Activated CD4-positive, alpha-beta T cell treated with anti-CD3 and anti-CD28 coated beads, Interleukin-2, Interleukin-6, amounts not matched to agents 100 ng/mL and 50 ng/mL, durations not matched to agents 16 hours and 8 hours (primary cell): ENCODE data around the gene DGCR8.

Source experiments
- DNase-seq: peaks from one replicate; pipeline ENCODE4 v3.0.0-alpha.2; 2020

The DGCR8 gene

DNA sequence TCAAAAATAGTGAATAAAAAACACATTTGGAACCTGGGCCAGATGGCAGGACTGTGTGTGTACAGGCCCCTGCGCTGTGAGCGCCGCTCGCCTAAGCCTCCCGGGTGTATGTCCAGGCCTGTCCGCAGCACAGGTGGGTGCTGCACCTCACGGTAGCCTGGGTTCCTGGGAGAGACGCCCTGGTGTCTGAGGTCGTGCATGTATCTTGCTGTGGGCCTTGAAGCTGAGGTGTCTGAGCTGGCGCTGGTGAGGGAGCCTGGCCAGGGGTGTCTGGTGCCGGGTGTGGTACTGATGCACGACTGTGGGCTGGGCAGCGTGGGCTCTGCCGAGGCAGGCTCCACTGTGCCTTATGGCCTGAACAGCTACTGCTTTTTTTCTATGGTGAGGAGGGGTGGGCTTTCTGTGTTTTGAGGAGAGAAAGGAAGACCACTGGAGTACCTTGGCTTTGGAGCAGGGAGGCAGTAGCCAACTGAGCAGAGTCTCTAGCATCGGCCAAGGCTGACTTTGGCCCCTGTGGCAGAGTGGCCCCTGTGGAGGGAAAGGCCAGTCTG, 47.4 kb downstream of the DGCR8 start:
- no peak for DNase-seq

DNA sequence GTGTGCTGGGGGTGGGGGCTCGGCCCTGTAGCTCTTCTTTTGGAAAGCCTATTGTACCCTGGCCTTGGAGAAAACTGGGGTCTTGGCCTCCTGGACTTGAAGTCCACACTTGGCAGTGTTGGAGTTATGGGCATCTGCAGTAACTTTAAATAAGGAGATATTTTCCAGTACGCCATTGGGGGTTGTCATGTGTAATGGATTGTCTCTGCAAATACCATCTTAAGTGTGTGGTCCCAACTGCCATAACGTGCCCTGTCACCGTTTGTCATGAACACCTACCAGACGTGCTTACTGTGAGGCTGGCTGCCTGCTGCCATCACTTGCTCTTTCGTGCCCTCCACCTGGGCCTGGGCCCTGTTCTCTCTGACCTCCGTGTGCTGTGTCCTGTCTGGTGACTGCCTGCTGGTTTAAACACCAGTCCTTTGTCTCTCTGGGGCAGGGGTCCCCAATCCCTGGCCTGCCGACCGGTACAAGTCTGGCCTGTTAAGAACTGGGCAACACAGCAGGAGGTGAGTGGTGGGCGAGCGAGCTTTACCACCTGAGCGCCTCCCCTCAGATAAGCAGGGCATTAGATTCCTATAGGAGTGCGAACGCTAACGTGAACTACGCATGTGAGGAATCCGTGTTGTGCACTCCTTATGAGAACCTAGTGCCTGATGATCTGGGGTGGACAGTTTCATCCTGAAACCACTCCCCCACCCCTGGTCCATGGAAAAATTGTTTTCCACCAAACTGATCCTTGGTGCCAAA, 48.0 kb downstream of the DGCR8 start:
- DNase-seq: no peak

DNA sequence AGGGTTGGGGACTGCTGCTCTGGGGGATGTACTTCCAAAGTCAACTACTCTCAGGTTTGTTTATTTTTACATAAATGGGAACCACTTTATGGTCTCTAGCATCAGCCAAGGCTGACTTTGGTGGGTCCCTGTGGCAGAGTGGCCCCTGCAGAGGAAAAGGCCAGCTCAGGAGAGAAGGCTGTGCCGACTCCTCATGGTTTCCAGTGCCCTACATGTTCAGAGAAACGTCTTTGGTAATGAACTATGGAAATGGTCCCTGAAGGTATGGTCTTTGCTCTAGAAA, 48.5 kb downstream of the DGCR8 start:
- no peak for DNase-seq

DNA sequence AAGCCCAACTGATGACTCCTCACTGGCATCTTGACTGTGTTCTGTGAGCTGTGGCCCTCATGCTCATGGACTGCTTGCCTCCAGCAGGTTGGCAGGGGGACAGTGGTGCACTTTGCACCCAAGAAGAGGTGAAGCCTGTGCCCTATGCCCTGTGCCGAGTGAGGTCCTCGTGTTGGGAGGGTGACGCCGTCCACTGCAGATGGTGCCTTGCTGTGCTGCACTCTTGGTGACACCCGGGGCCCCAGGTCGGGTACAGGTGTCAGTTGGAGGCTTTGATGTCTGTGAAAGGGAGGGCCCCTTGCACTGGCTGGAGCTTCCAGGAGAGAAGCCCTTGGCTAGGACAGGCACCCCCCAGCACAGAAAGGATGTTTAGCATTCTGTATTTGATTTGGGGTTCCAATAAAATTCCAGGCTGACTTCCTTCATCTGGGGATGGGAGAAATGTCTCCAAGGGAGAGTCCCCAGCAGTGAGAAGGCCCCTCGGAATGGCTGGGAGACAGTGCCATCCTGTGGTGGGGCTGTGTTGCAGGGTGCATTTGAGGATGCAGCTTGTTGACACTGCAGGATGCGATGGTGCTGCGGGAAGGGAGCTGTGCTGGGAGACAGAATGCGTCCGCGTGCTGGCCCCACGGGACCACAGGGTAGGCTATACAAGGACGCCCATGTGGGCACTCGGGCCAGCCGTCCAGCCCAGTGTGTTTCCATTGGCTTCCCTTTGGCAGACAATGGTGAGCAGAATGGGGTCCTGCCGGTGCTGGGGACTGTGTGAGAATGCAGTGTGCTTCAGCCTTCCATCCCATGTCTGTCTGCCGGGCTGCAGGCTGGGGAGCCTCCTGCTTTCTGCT, 49.1 kb downstream of the DGCR8 start:
- DNase-seq: peak; percentile 48

DNA sequence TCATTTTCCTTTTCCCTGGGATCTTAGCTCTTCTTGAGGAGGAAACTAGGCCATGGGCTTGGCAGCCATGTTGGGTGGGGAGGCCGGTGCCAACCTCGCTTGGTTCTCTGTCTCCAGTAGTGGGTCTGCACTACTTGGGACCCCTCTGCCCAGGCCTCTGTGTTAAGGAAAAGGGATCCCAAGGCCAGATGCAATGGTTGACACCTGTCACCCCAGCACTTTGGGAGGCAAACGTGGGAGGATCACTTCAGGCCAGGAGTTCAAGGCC, 49.6 kb downstream of the DGCR8 start:
- no peak for DNase-seq

DNA sequence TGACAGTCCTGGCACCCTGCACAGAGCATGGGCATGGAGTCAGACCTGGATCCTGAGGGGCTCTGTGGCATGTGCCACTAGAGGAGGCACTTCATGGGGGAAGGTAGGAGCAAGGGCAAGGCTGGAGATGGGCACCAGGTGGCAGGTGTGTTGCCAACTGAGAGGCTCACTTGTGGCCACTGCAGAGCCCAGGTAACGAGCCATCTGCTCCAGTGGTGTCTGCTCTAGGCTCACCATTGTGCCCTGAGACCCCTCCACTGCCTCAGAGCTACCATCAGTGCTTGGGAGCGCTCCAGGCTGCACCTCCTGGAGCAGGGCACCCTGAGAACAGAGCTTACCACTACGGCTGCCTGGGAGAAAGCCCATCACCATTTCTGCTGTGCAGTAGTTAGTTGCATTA, 50.3 kb downstream of the DGCR8 start:
- no peak for DNase-seq

DNA sequence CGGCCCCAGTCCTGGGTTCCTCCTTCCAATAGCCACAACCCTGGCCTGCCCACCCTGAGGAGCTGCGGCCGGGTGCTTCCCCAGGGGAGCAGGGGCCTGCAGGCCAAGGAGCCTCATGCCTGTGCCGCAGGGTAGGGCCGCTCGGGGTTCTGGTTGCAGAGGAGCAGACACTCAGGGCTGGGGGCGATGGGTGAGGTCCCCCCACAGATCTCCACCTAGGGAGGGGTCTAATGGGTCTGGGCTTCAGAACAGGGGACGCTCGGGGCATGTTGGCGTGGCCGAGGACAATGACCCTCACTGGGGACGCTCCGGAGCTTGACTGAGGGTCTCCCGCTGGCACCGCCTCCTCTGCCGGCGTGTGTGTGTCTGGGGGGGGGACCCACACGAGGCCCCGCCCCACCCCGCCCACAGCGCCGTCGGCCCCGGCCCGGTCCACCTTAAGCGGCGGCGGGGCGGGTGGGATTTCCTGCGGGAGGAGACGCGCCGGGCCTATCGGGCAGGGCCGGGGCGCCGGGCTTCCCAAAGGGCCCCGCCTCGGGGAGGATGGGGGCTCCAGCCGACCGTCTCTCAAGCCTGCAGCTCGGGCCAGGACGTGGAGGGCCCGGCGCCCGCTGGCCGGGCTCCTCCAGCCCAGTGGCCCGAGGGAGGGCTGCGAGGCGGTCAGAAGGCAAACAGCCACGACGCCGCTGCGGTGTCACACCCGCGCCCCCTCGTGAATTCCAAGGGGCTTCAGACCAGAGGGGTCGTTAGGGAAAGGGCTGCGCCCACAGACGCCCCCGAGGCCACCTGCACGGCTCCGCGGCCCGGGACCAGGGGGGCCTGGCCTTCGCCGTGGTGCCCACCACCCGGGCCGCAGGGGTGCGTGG, 50.9 kb downstream of the DGCR8 start:
- DNase-seq: peak; percentile 85

DNA sequence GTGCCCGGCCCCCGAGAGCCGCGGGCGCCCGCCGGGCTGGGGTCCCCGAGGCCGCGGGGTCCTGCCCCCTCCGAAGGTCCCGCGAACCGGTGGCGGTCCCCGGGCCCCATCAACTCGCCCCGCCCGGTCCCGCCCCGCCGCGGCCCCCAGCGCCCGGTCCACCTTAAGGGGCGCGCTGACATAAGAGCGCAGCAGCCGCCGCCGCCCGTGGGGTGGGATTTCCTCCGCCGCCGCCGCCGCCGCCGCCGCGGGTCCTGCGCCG, 51.5 kb downstream of the DGCR8 start, which contains the start of gene ZDHHC8:
Gene ZDHHC8, plus strand, starts transcription at position 208 of the 262 bp plus-strand sequence. CDS start 144 bp downstream, outside the sequence.
- peak; percentile 41 for DNase-seq

DNA sequence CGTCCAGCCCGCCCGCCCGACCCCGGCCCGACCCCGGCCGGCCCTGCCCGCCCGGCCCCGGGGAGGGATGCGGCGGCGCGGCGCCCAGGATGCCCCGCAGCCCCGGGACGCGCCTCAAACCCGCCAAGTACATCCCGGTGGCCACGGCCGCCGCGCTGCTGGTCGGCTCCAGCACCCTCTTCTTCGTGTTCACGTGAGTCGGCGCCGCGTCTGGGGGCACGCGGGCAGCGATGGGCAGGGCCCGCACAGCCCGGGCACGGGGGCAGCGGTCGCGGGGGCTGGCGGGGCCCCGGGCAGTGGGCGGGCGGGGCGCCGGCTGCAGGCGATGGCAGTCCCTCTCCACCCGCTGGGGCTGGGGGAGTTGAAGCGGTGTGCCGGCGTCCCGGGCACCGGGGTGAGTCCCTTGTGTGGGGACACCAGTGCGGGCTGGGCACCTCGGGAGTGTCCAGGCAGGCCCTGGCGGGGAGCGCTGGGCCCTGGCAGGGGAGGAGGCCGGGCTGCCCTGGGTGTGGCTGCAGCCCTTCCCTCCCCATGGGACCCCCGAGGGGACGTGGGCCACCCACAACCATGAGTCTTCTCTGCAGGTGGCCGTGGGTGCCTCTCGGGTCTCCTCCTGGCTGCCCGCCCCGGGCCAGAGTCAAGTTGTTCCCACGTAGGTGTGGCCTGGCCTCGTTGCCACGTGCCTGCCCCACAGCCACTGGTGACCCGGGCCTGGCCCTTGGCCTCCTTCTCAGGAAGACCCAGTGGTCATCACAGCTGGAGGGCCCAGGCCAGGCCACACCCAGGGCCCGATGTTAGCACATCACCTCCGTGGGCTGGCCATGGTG, 52.0 kb downstream of the DGCR8 start:
- no peak for DNase-seq

DNA sequence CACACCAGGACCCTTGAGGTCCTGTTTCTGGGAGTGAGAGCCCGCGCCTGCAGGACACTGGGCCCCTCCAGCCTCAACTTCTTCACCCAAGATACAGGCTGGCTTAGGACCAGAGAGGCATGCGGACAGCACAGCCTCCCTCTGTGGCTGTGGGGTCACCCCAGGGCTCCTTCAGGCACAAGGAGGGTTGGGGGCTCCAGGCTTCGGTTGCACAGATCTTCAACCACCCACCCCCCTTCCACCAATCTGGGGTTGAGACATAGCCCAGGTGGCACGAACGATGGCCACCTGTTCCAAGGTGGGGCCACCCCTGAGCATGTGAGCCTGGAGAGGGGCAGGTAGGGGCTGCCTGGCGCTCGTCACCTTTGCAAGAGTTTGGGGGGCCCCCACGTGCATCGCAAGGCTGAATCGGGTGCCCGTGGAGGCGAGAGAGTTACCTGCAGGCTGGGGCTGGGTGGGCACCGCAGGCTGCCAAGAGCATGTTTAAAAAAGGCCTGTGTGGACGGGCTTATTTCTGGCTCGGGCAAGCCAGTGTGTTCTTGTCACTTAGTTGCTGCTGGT, 52.7 kb downstream of the DGCR8 start:
- DNase-seq: no peak

DNA sequence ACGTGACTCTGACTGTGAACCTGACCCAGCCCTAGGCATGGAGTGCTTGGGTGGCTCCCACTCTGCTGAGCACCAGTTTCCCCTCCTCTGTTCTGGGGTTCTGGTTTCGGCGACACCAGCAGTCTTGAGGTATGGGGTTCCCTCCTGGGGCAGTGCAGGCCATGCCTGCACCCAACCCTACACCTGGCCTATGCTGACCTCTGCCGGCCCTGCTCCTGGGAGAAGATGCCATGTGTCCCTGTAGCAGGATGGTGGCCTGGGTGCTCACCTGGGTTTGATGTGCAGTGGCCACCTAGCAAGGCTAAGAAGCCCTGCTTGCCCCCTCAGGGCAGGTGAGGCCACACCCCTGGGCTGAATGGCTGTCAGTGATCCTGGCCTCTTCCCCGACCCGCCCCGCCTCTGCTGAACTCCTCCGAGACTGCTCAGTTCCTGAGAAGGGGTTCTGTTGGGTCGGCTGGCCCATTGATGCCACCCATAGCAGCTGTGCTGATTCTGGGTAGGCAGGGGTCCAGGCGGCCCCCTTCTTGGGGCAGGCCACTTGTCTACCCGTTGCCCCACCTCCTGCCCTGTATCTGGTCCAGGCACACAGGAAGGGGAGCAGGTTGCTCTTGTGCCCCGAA, 54.0 kb downstream of the DGCR8 start:
- DNase-seq: no peak

DNA sequence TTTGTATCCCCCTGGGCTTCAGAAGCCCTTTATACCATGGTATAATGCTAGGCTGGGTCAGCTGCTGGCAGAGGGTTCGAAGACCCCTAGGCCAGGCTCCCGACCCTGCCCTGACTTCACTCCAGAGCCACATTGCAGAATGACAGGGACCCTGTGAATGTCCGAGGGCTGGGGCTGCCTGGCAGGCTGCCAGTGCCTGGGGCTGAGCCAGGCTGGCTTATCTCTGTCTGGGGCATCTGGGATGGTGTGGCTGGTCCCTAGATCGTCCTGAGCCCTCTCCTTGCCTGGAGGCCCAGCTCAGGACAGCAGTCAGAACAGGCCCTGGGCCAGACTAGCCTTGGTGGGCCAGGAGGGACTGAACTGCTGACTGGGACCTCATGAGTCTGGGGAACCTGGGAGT, 55.2 kb downstream of the DGCR8 start:
- DNase-seq: no peak

DNA sequence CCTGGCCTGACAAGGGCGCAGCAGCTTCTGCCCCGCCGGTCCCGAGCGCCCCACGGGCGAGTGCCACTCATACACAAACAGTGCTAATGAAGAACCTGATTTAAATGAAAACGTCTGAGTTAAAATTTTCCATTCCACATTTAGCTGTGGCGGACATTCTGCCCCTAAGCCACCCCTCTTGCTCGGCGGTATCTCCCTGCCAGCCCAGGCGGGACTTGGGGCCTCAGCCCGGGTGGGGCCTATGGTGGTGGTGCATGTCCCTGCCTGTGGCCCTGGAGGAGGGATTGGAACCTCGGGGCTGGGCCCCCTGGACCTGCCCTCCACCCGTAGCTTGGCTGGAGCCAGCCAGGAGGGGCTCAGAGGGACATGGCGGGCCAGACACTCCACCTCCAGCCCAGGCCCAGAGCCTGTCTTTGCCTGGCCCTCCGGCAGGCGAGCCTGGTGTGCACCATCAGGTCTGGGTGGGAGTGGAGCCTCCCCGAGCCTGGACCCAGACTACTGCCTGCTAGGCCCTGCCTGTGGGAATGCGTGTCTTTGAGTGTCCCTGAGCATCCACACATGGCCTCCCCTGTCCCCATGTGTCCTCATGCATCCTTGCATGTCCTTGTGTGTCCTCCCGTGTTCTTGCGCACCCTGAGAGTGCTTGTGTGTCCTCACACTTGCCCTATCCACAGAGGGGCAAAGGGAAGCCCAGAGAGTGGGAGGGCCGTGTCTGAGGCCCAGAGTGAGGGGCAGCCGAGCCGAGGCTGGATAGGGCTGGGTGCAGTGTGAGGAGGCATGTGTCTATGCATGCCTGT, 56.0 kb downstream of the DGCR8 start:
- no peak for DNase-seq

DNA sequence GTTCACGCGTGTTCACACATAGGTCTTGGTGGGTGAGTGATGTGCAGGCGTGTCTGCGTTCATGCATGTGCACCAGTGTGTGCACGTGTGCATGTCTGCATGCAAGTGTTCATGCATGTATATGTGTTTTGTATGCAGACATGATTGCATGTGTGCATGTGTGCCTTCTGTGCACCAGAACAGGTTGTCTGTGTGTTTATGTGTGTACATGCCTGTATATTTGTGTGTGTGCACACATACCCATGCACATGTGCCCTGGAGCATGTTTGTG, 56.5 kb downstream of the DGCR8 start:
- no peak for DNase-seq

DNA sequence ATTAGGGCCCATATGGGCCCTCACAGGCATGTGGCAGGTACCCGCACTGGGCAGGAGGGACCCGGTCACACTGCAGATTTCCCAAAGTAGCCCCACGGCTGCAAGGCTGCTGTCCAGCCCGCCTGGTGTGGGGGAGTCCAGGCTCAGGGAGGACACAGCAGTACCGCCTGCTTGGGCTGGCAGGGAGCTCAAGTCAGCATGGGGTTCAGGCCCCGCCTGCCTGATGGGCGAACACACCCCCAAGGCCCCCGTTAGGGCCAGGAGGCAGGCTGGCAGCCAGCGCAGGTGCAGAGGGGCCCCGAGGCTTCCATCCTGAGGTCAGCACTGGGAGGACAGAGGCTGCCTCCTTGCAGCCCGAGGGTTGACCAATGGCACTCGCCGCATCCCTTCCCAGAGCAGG, 57.1 kb downstream of the DGCR8 start:
- DNase-seq: no peak

DNA sequence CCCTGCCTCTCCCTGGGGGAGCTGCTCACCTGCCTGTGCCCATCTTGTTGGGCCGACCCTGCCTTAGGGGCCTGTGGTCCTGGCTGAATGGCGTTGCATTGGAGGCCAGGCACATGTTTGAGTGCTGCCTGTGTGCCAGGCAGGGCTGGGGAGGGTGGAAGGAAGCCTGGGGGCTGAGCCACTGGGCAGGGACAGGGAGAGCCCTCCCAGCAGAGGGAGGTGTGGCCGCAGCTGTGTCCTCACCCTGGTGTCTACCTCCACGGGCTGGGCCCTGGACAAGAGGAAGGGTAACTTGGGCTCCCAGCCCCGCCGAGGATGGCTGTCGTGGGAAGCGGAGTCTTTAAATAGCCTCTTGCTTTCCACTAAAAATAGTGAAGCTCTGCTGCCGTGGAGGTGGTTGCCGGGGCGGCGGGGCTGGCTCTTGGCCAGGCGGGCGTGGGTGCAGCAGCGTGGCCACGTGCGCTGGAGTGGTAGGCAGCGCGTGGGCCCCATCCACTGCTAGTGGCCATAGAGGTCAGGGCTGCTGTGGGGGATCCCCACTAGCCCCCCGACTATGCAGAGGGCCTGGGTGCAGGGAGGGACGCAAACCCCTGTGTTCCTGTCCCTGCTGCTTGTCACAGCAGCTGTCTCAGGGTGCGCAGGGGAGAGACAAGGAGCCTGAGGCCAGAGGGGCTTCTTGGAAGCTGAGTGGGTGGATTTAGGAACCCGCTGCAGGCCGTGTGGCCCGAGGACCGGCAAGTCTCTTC, 57.8 kb downstream of the DGCR8 start:
- DNase-seq: no peak

DNA sequence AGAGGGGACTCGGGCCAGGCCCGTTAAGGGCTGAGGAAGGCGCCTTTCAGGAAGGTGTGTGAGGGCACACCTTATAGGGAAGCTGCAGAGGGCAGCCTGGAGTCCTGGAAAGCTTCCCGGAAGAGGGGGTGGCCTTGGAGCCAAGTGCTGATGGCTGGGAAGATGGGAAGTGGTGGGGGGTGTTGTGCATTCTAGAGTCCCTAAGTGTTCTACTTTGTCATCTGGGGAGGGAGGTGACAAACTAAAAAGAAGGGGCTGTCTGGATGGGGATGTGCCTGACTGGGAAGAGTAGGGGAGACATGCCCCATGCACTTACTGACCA, 58.3 kb downstream of the DGCR8 start:
- no peak for DNase-seq

DNA sequence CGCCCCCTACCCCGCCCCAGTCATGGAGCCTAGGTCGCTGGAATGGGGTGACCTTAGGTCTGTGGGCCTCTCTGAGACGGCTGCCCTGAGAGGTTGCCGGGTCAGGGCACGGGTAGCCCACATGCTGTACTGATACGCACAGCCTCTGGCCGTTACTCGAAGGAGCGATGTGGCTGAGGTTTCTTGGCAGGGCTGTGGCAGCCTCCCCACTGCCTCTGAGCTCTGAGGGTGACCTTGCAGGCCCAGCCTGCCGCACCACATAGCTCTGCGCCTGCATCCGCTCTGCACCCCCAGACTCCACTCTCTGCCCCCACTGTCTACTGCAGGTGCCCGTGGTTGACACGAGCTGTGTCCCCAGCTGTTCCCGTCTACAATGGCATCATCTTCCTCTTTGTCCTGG, 58.8 kb downstream of the DGCR8 start:
- DNase-seq: no peak

DNA sequence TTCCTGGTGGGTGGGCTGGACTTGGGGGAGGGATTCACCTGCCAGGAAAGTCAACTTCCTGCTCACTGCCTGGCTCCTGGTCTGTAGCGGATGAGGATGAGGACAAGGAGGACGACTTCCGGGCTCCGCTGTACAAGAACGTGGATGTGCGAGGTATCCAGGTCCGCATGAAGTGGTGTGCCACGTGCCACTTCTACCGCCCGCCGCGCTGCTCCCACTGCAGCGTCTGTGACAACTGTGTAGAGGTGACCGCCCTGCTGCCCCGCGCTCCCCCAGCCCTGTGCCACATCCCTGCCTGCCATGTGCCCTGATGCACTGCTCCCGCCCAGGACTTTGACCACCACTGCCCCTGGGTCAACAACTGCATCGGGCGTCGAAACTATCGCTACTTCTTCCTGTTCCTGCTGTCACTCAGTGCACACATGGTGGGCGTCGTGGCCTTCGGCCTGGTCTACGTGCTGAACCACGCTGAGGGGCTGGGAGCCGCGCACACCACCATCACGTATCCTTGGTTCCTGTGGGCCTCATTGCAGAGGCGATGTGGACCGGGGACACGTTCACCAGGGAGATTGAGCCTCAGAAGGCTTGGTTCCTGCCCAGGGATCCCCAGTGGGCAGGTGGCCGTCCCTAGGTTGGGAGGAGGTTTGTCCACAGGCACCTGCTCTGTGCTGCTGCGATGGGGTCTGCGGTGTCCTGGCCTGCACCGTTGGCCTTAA, 59.5 kb downstream of the DGCR8 start:
- no peak for DNase-seq

DNA sequence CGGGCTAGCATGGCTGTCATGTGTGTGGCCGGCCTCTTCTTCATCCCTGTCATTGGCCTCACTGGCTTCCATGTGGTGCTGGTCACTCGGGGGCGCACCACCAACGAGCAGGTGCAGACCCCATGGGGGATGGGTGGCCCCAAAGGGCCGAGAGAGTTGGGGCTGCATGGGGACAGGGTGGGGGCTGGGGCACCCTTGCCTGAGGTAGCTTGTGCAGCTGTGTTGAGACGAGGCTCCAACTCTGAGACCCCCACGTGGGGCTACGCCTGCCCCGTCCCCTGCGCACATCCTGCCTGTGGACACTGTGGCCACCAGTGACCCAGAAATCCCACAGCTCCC, 60.0 kb downstream of the DGCR8 start:
- no peak for DNase-seq
